Left ventricle myocardium inferior (tissue), 1 donor: Measurements from ENCODE around the gene TMEM181. TPM values are rescaled to one million over a fixed set of nuclear protein-coding genes. Genes with fewer than 3 reads are reported as not detected.

Experiments
- DNase-seq: peaks from one replicate; pipeline ENCODE4 v3.0.0-alpha.2; 2020
- H3K27ac ChIP-seq: fragments of 200-600 bp; replicated peaks from 2 replicates; pipeline ENCODE4 v1.8.0; 2021
- H3K27me3 ChIP-seq: fragments of 200-600 bp; 2 replicates; pipeline ENCODE4 v1.8.0; 2021; ENCODE audit warnings: low read depth
- H3K36me3 ChIP-seq: fragments of 200-600 bp; 2 replicates; pipeline ENCODE4 v1.8.0; 2021
- H3K4me1 ChIP-seq: fragments of 200-600 bp; 2 replicates; pipeline ENCODE4 v1.8.0; 2021
- H3K4me3 ChIP-seq: fragments of 200-600 bp; 2 replicates; pipeline ENCODE4 v1.8.0; 2021; ENCODE audit warnings: mild to moderate bottlenecking, moderate library complexity
- H3K9me3 ChIP-seq: fragments of 200-600 bp; replicated peaks from 2 replicates; pipeline ENCODE4 v1.8.0; 2021
- intact Hi-C: fragments of 100-400 bp; cut with micrococcal nuclease; formaldehyde crosslinking; loops from one replicate; pipeline ENCODE4 v1.11.0; 2022
- total RNA-seq: library from RNA; stranded (reverse); fragmentation: NEBNext Ultra II Directional; extraction: Animal tissue kit (Norgen Biotek cat#: 25700); gene quantifications from one replicate; pipeline ENCODE4 v1.2.1, GENCODE V29; 2021
- TF ChIP-seq, protein P1 (sequence below): fragments of 200-600 bp; IDR thresholded peaks from 2 replicates; pipeline ENCODE4 v1.8.0; 2021; ENCODE audit warnings: antibody characterized with exemption, mild to moderate bottlenecking, borderline replicate concordance
- donor health status: DM: no; HTN: yes; CAD: no; lungs with severe emphysema.

The TMEM181 gene
- total RNA-seq, 1 donor from 2014 or later = 8.8 TPM

DNA sequence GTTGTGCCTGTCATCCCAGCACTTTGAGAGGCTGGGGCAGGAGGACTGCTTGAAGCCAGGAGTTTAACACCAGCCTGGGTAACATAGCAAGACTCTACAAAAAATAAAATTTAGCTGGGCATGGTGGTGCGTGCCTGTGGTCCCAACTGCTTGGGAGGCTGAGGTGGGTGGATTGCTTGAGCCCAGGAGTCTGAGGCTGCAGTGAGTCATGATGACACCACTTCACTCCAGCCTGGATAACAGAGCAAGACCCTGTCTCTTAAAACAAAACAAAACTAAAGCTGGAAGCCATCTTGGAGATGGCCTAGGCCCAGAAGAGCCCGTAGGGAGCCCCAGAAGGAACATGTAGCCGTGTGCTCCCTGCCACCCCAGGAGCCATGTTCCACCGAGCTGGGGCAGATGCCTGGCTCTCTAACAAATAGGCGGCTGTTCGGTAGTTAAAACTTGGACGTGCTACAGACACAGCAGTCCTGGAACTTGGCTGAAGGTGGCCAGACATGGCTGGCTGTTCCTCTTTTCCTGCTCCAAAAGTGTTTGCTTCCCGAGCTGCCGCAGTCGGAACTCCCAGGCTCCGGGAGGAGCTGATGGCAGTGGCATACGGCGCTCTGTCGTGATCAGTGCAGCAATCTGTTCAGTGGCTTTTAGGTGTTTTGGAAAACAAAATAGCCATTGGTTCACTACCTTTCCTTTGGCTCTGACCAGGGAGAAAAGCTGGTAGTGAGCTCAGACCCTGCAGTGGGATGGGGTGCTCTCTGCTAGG, 47.7 kb downstream of the TMEM181 start:
- DNase-seq = no peak
- H3K36me3 ChIP-seq = peaks cover 25% of the 10 kb centered on the region
- peak overlapping the region; percentile 33 for H3K27ac ChIP-seq
- no peaks in the 10 kb centered on the region for H3K9me3 ChIP-seq
- H3K4me1 ChIP-seq = peaks cover 38% of the 10 kb centered on the region
- TF ChIP-seq, protein P1, sequence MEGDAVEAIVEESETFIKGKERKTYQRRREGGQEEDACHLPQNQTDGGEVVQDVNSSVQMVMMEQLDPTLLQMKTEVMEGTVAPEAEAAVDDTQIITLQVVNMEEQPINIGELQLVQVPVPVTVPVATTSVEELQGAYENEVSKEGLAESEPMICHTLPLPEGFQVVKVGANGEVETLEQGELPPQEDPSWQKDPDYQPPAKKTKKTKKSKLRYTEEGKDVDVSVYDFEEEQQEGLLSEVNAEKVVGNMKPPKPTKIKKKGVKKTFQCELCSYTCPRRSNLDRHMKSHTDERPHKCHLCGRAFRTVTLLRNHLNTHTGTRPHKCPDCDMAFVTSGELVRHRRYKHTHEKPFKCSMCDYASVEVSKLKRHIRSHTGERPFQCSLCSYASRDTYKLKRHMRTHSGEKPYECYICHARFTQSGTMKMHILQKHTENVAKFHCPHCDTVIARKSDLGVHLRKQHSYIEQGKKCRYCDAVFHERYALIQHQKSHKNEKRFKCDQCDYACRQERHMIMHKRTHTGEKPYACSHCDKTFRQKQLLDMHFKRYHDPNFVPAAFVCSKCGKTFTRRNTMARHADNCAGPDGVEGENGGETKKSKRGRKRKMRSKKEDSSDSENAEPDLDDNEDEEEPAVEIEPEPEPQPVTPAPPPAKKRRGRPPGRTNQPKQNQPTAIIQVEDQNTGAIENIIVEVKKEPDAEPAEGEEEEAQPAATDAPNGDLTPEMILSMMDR = no peak
- H3K4me3 ChIP-seq = no peak overlapping the region
- no peaks in the 10 kb centered on the region for H3K27me3 ChIP-seq
- intact Hi-C loops = loop anchor here (5.0 to 10.0 kb wide), 2 partner anchors 93 to 390 kb away; no protein-coding TSS in a partner anchor

DNA sequence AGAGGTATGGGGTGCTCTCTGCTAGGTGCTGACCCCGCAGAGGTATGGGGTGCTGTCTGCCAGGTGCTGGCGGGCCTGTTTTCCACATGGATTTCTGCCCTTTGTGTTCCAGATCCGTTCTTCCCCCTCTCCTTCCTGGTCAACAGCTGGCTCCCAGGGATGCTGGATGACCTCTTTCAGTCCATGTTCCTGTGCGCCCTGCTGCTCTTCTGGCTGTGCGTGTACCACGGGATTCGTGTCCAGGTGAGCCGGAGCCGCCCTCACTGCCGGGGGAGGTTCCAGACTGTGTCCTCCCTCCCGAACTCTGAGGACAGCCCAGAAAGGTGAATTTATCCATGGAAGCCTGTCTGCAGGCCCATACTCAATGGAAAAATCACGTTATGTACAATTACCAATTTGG, 48.3 kb downstream of the TMEM181 start:
- intact Hi-C loops = loop anchor here (5.0 to 10.0 kb wide), 2 partner anchors 93 to 391 kb away; no protein-coding TSS in a partner anchor
- Histone ChIP-seq H3K4me1 (peaks cover 38% of the 10 kb centered on the region), H3K36me3 (peaks cover 25% of the 10 kb centered on the region), H3K27ac (no peak overlapping the region), H3K4me3 (no peak overlapping the region), H3K27me3 (no peaks in the 10 kb centered on the region), H3K9me3 (no peaks in the 10 kb centered on the region)
- DNase-seq = no peak
- TF ChIP-seq, protein P1 = no peak

DNA sequence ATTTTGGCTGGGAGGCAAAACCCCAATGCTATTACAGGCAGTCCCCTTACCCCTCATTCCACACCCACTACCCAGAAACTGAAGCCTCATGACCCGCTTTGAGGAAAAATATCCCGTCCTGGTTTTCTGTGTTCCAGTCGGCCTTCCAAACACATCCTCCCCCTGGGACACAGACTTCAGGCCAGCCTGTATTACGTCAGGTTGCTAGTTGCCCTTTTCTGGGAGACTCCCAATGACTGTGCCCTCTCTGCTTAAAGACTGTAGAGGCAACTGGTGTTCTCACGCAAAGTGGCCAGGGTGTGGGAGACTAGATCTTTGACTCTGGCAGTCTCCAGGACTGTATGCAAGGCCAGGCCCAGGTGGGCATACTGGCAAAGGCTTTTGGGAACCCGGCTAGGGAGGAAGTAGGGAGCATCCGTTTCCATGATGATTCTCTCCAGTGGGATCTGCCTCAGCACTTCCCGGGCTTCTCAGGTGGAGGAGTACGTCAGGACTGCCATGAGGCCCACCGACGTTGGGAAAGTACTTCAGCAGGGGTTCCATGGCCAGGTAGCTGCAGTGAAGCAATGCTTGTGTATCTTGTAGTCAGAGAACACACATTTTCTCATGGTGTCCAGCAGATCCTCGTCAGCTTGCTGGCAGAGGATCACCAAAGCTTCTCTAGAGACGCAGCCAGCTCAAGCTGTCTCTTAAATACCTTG, 49.7 kb downstream of the TMEM181 start:
- H3K27me3 ChIP-seq = no peaks in the 10 kb centered on the region
- TF ChIP-seq, protein P1 = no peak
- H3K4me1 ChIP-seq = peaks cover 38% of the 10 kb centered on the region
- H3K36me3 ChIP-seq = peaks cover 25% of the 10 kb centered on the region
- H3K9me3 ChIP-seq = peaks cover 3% of the 10 kb centered on the region
- DNase-seq = no peak
- intact Hi-C loops = loop anchor here (5.0 to 10.0 kb wide), 2 partner anchors 95 to 392 kb away; no protein-coding TSS in a partner anchor
- H3K27ac ChIP-seq = peak overlapping the region; percentile 49
- H3K4me3 ChIP-seq = no peak overlapping the region

DNA sequence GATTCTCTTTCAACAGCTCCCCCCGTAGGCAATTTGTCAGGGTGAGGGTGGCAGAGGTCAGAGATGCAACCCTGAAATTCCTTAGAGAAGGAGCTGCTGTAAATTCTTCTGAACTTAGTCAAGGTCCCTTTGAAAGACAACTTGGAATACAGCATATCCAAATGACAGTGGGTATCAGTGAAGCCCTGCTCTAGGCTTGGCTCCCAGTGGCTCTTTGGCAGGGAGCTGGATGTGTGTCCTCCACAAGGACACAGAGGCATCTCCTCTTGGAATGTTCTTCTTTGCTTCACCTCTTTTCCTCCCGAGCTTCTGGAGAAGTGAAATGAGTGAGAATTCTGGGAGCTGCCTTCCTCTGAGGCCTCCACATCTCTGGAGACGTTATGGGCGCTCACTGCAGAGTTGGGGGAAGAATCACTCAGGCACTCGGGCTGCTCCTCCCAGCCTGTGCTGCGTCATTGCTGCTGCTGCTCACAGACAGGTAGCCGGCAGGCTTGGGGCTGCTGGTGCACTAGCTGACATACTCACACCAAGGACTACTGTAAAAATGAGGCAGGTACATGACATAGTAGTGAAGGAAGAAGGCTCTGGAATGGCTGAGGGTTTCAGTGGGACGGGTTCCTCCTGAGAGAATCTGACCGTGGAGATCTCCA, 50.6 kb downstream of the TMEM181 start:
- Histone ChIP-seq H3K4me3 (no peak overlapping the region), H3K4me1 (peaks cover 38% of the 10 kb centered on the region), H3K27me3 (no peaks in the 10 kb centered on the region), H3K9me3 (peaks cover 11% of the 10 kb centered on the region), H3K36me3 (peaks cover 32% of the 10 kb centered on the region), H3K27ac (peak overlapping the region; percentile 49)
- no peak for DNase-seq
- TF ChIP-seq, protein P1 = no peak
- intact Hi-C loops = no loop called here

DNA sequence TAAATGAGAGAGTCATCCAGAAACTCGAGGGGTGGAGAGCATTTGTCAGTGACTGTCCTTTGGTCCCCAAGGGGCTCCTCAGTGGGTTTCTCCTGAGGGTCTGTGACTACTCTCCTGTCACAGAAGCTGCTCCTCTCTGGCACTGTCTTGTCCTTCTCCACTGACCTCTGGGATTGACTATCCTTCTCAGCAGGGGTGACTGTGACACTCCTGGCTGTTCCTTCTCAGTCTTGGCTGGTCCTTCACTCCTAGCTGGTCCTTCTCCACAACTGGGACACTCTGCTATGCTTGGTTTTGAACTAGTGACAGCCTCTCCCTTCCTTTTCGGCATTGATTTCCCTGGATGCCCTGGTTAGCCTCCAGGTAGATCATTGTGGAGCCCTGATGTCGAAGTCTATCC, 51.1 kb downstream of the TMEM181 start:
- peaks cover 15% of the 10 kb centered on the region for H3K9me3 ChIP-seq
- no peak for DNase-seq
- peak overlapping the region; percentile 49 for H3K27ac ChIP-seq
- no peaks in the 10 kb centered on the region for H3K27me3 ChIP-seq
- TF ChIP-seq, protein P1 = no peak
- no peak overlapping the region for H3K4me3 ChIP-seq
- H3K4me1 ChIP-seq = peaks cover 38% of the 10 kb centered on the region
- intact Hi-C loops = no loop called here
- peaks cover 37% of the 10 kb centered on the region for H3K36me3 ChIP-seq
